ENCODE data around the gene DDHD1.

DNA sequence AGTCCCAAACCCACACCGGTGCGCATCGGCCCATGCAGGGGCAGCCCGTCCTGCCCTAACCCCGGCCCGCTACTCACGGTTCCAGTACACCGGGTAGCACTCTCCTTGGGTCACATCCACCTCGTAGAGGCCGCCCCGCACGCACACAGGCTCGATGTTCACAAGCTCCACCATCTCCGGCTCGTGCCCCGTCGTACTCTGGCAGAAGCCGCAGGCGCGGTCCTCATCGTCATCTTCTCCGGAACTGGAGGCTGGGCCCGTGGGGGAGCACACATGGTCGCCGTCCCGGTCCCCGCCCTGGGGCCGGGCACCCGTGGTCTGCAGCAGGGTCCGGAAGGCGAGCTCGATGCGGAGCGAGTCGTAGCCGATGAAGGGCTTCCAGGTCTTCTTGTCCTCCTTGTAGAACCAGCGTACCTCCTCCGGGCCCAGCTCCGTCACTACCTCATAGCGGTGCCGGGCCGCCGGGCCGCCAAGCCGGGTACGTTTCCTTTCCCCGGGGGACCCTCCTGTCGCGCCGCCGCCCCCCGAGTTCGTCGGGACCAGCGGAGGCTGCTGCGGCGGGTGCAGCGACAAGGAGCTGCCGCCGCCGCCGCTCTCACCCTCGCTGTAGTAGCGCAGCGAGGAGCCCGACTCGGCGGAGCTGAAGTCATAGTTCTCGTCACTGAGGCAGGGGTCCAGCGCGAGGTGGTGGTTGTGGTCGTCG is 788 bp downstream of the DDHD1 start:
- TF ChIP-seq EZH2 (IDR thresholded peaks at IDR 0.05; ENCODE audit: insufficient read depth, poor library complexity, severe bottlenecking) (no peak), EZH2phosphoT487 (IDR thresholded peaks at IDR 0.05; ENCODE audit: insufficient read depth, low read depth) (no peak)

All from GM23248 (cell line).